ENCODE data around the gene NEK6.

NEK6 gene

GRCh38 chr9:124345063-124345462 lies 87.3 kb downstream of the NEK6 start:
- no peaks in the 10 kb centered on the region for H3K27me3 ChIP-seq (ENCODE audit: insufficient read depth, low read length)
- H3K36me3 ChIP-seq (ENCODE audit: insufficient read depth, low read depth, low read length), result peaks cover 26% of the 10 kb centered on the region
- no peak overlapping the region for H3K27ac ChIP-seq (ENCODE audit: low read length)
- H3K4me3 ChIP-seq (ENCODE audit: low read length), result no peak overlapping the region
- no peak overlapping the region for H3K9ac ChIP-seq (ENCODE audit: low read depth, low read length)
- peaks cover 5% of the 10 kb centered on the region; the same call in 1 of the 2 replicates for H3K4me1 ChIP-seq (ENCODE audit: insufficient read depth, low read length)
- H3K9me3 ChIP-seq (ENCODE audit: insufficient read depth, low read depth, low read length), result no peaks in the 10 kb centered on the region

GRCh38 chr9:124345751-124346281 lies 88.1 kb downstream of the NEK6 start:
- Histone ChIP-seq H3K9me3 (ENCODE audit: insufficient read depth, low read depth, low read length) (no peaks in the 10 kb centered on the region), H3K27me3 (ENCODE audit: insufficient read depth, low read length) (no peaks in the 10 kb centered on the region), H3K27ac (ENCODE audit: low read length) (no peak overlapping the region), H3K9ac (ENCODE audit: low read depth, low read length) (no peak overlapping the region), H3K4me1 (ENCODE audit: insufficient read depth, low read length) (peaks cover 5% of the 10 kb centered on the region; the same call in 1 of the 2 replicates), H3K36me3 (ENCODE audit: insufficient read depth, low read depth, low read length) (peaks cover 34% of the 10 kb centered on the region), H3K4me3 (ENCODE audit: low read length) (no peak overlapping the region)

- no peak overlapping the region for H3K9ac ChIP-seq (ENCODE audit: low read depth, low read length)
- H3K9me3 ChIP-seq (ENCODE audit: insufficient read depth, low read depth, low read length), result no peaks in the 10 kb centered on the region
- peaks cover 41% of the 10 kb centered on the region for H3K36me3 ChIP-seq (ENCODE audit: insufficient read depth, low read depth, low read length)
- no peak overlapping the region for H3K4me3 ChIP-seq (ENCODE audit: low read length)
- peaks cover 5% of the 10 kb centered on the region; the same call in 1 of the 2 replicates for H3K4me1 ChIP-seq (ENCODE audit: insufficient read depth, low read length)
- no peaks in the 10 kb centered on the region for H3K27me3 ChIP-seq (ENCODE audit: insufficient read depth, low read length)
- H3K27ac ChIP-seq (ENCODE audit: low read length), result no peak overlapping the region
Measured at GRCh38 chr9:124346347-124347163, 88.8 kb downstream of the NEK6 start.

- Histone ChIP-seq H3K4me1 (ENCODE audit: insufficient read depth, low read length) (peaks cover 5% of the 10 kb centered on the region; the same call in 1 of the 2 replicates), H3K36me3 (ENCODE audit: insufficient read depth, low read depth, low read length) (peaks cover 50% of the 10 kb centered on the region), H3K9ac (ENCODE audit: low read depth, low read length) (no peak overlapping the region), H3K27ac (ENCODE audit: low read length) (no peak overlapping the region), H3K4me3 (ENCODE audit: low read length) (no peak overlapping the region), H3K9me3 (ENCODE audit: insufficient read depth, low read depth, low read length) (no peaks in the 10 kb centered on the region), H3K27me3 (ENCODE audit: insufficient read depth, low read length) (no peaks in the 10 kb centered on the region)
Measured at GRCh38 chr9:124347206-124347967, 89.6 kb downstream of the NEK6 start.

GRCh38 chr9:124347968-124348358 lies 90.2 kb downstream of the NEK6 start:
- Histone ChIP-seq H3K27me3 (ENCODE audit: insufficient read depth, low read length) (no peaks in the 10 kb centered on the region), H3K4me1 (ENCODE audit: insufficient read depth, low read length) (peaks cover 5% of the 10 kb centered on the region; the same call in 1 of the 2 replicates), H3K36me3 (ENCODE audit: insufficient read depth, low read depth, low read length) (peaks cover 55% of the 10 kb centered on the region), H3K4me3 (ENCODE audit: low read length) (no peak overlapping the region), H3K27ac (ENCODE audit: low read length) (no peak overlapping the region), H3K9me3 (ENCODE audit: insufficient read depth, low read depth, low read length) (no peaks in the 10 kb centered on the region), H3K9ac (ENCODE audit: low read depth, low read length) (no peak overlapping the region)

GRCh38 chr9:124348363-124348762 lies 90.6 kb downstream of the NEK6 start:
- Histone ChIP-seq H3K4me1 (ENCODE audit: insufficient read depth, low read length) (peaks cover 4% of the 10 kb centered on the region; the same call in 1 of the 2 replicates), H3K9me3 (ENCODE audit: insufficient read depth, low read depth, low read length) (no peaks in the 10 kb centered on the region), H3K36me3 (ENCODE audit: insufficient read depth, low read depth, low read length) (peaks cover 59% of the 10 kb centered on the region), H3K4me3 (ENCODE audit: low read length) (no peak overlapping the region), H3K27me3 (ENCODE audit: insufficient read depth, low read length) (no peaks in the 10 kb centered on the region), H3K27ac (ENCODE audit: low read length) (no peak overlapping the region), H3K9ac (ENCODE audit: low read depth, low read length) (no peak overlapping the region)

- H3K27ac ChIP-seq (ENCODE audit: low read length), result no peak overlapping the region
- H3K4me3 ChIP-seq (ENCODE audit: low read length), result no peak overlapping the region
- peaks cover 64% of the 10 kb centered on the region for H3K36me3 ChIP-seq (ENCODE audit: insufficient read depth, low read depth, low read length)
- no peaks in the 10 kb centered on the region for H3K4me1 ChIP-seq (ENCODE audit: insufficient read depth, low read length)
- no peaks in the 10 kb centered on the region for H3K9me3 ChIP-seq (ENCODE audit: insufficient read depth, low read depth, low read length)
- H3K27me3 ChIP-seq (ENCODE audit: insufficient read depth, low read length), result no peaks in the 10 kb centered on the region
- H3K9ac ChIP-seq (ENCODE audit: low read depth, low read length), result no peak overlapping the region
Measured at GRCh38 chr9:124348831-124349230, 91.1 kb downstream of the NEK6 start.

GRCh38 chr9:124349267-124349666 lies 91.5 kb downstream of the NEK6 start:
- Histone ChIP-seq H3K27ac (ENCODE audit: low read length) (no peak overlapping the region), H3K4me3 (ENCODE audit: low read length) (no peak overlapping the region), H3K4me1 (ENCODE audit: insufficient read depth, low read length) (no peaks in the 10 kb centered on the region), H3K36me3 (ENCODE audit: insufficient read depth, low read depth, low read length) (peaks cover 68% of the 10 kb centered on the region), H3K9me3 (ENCODE audit: insufficient read depth, low read depth, low read length) (no peaks in the 10 kb centered on the region), H3K9ac (ENCODE audit: low read depth, low read length) (no peak overlapping the region), H3K27me3 (ENCODE audit: insufficient read depth, low read length) (no peaks in the 10 kb centered on the region)

- Histone ChIP-seq H3K4me1 (ENCODE audit: insufficient read depth, low read length) (no peaks in the 10 kb centered on the region), H3K9me3 (ENCODE audit: insufficient read depth, low read depth, low read length) (no peaks in the 10 kb centered on the region), H3K36me3 (ENCODE audit: insufficient read depth, low read depth, low read length) (peaks cover 72% of the 10 kb centered on the region), H3K27me3 (ENCODE audit: insufficient read depth, low read length) (no peaks in the 10 kb centered on the region), H3K27ac (ENCODE audit: low read length) (no peak overlapping the region), H3K4me3 (ENCODE audit: low read length) (no peak overlapping the region), H3K9ac (ENCODE audit: low read depth, low read length) (no peak overlapping the region)
Measured at GRCh38 chr9:124349675-124350493, 92.1 kb downstream of the NEK6 start.

- no peaks in the 10 kb centered on the region for H3K27me3 ChIP-seq (ENCODE audit: insufficient read depth, low read length)
- no peak overlapping the region for H3K27ac ChIP-seq (ENCODE audit: low read length)
- H3K4me3 ChIP-seq (ENCODE audit: low read length), result no peak overlapping the region
- no peaks in the 10 kb centered on the region for H3K4me1 ChIP-seq (ENCODE audit: insufficient read depth, low read length)
- no peak overlapping the region for H3K9ac ChIP-seq (ENCODE audit: low read depth, low read length)
- no peaks in the 10 kb centered on the region for H3K9me3 ChIP-seq (ENCODE audit: insufficient read depth, low read depth, low read length)
- peaks cover 78% of the 10 kb centered on the region for H3K36me3 ChIP-seq (ENCODE audit: insufficient read depth, low read depth, low read length)
Measured at GRCh38 chr9:124350494-124351263, 92.9 kb downstream of the NEK6 start.
